Measurements from ENCODE around the gene DCC. TPM values are rescaled to one million over a fixed set of nuclear protein-coding genes. Genes with fewer than 3 reads are reported as not detected.

The DCC gene
- total RNA-seq, 1 experiment from 2014 or later: 0.72 TPM

DNA sequence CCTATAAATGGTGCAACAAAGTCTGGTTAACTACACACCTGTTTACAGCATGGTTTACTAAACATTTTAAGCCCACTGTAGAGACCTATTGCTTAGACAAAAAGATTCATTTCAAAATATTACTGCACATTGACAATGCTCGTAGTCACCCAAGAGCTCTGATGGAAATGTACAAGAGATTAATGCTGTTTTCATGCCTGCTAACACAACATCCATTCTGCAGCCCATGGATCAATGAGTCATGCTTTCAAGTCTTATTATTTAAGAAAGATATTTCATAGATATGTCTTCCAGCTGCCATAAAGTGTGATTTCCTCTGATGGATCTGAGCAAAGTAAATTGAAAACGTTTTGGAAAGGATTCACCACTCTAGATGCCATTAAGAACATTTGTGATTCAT lies 1103.3 kb downstream of the DCC start (continued):
- TF ChIP-seq, protein P1, sequence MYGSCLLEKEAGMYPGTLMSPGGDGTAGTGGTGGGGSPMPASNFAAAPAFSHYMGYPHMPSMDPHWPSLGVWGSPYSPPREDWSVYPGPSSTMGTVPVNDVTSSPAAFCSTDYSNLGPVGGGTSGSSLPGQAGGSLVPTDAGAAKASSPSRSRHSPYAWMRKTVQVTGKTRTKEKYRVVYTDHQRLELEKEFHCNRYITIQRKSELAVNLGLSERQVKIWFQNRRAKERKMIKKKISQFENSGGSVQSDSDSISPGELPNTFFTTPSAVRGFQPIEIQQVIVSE (CRISPR knock-in tag; IDR thresholded peaks at IDR 0.05; ENCODE audit: borderline replicate concordance): no peak

DNA sequence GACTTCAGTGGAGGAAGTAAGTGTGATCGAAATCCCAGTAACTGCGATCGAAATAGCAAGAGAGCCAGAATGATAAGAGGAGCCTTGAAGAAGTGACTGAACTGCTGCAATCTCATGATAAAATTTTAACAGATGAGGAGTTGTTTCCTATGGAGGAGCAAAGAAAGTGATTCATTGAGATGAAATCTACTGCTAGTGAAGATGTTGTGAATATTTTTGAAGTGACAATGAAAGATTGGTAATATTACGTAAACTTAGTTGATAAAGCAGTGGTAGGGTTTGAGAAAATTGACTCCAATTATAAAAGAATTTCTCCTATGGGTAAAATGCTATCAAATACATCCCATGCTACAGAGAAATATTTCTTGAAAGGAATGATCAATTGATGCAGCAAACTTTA lies 1103.8 kb downstream of the DCC start:
- ChIA-PET CTCF (no interaction called here), POLR2A (no interaction called here)
- Mint-ChIP-seq H3K27ac (no peak overlapping the region), H3K36me3 (no peaks in the 10 kb centered on the region), H3K27me3 (ENCODE audit: low read depth) (no peaks in the 10 kb centered on the region), H3K9me3 (peaks cover 10% of the 10 kb centered on the region; the same call in 1 of the 2 replicates), H3K4me3 (no peak overlapping the region), H3K4me1 (no peaks in the 10 kb centered on the region)
- TF ChIP-seq SMAD4 (CRISPR knock-in tag; IDR thresholded peaks at IDR 0.05) (no peak), NR3C1 (CRISPR knock-in tag; conservative IDR thresholded peaks at IDR 0.05; ENCODE audit: low read depth) (no peak), OVOL2 (CRISPR knock-in tag; IDR thresholded peaks at IDR 0.05; ENCODE audit: borderline replicate concordance) (no peak), ZNF138 (CRISPR knock-in tag; conservative IDR thresholded peaks at IDR 0.05) (no peak), KAT7 (CRISPR knock-in tag; IDR thresholded peaks at IDR 0.05; ENCODE audit: borderline replicate concordance) (no peak), CREM (CRISPR knock-in tag; IDR thresholded peaks at IDR 0.05) (no peak)
- TF ChIP-seq, protein P2, sequence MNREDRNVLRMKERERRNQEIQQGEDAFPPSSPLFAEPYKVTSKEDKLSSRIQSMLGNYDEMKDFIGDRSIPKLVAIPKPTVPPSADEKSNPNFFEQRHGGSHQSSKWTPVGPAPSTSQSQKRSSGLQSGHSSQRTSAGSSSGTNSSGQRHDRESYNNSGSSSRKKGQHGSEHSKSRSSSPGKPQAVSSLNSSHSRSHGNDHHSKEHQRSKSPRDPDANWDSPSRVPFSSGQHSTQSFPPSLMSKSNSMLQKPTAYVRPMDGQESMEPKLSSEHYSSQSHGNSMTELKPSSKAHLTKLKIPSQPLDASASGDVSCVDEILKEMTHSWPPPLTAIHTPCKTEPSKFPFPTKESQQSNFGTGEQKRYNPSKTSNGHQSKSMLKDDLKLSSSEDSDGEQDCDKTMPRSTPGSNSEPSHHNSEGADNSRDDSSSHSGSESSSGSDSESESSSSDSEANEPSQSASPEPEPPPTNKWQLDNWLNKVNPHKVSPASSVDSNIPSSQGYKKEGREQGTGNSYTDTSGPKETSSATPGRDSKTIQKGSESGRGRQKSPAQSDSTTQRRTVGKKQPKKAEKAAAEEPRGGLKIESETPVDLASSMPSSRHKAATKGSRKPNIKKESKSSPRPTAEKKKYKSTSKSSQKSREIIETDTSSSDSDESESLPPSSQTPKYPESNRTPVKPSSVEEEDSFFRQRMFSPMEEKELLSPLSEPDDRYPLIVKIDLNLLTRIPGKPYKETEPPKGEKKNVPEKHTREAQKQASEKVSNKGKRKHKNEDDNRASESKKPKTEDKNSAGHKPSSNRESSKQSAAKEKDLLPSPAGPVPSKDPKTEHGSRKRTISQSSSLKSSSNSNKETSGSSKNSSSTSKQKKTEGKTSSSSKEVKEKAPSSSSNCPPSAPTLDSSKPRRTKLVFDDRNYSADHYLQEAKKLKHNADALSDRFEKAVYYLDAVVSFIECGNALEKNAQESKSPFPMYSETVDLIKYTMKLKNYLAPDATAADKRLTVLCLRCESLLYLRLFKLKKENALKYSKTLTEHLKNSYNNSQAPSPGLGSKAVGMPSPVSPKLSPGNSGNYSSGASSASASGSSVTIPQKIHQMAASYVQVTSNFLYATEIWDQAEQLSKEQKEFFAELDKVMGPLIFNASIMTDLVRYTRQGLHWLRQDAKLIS (CRISPR knock-in tag; IDR thresholded peaks at IDR 0.05; ENCODE audit: borderline replicate concordance): no peak
- ATAC-seq (no peak), DNase-seq (ENCODE audit: low spot score) (no peak)

DNA sequence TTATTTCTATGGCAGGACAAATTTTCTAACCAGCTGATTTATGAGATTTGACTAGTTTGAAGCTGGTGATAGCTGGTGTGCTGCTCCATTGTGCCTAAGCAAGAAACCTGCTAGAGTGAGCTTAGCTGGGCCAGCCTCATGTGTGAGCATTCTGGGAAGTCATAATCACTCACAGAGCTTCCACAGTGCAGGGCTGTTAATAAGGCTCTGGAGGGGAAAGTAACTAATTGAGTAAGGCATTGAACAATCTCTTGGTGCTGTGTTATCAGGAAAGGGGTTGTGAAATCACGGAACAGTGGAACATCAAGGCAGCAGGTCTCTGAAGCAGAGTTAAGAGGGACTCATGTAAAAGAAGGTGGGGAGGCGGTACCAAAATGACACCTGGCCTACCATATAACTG lies 1111.9 kb downstream of the DCC start:
- no peak for DNase-seq (ENCODE audit: low spot score)
- H3K9me3 Mint-ChIP-seq: no peaks in the 10 kb centered on the region
- H3K36me3 Mint-ChIP-seq: no peaks in the 10 kb centered on the region
- TF ChIP-seq TCF7 (CRISPR knock-in tag; IDR thresholded peaks at IDR 0.05; ENCODE audit: low read depth) (no peak), FOXP1 (CRISPR knock-in tag; IDR thresholded peaks at IDR 0.05; ENCODE audit: borderline replicate concordance) (no peak), ZNF671 (CRISPR knock-in tag; IDR thresholded peaks at IDR 0.05) (no peak), TEAD4 (CRISPR knock-in tag; IDR thresholded peaks at IDR 0.05) (no peak), NR1H2 (CRISPR knock-in tag; IDR thresholded peaks at IDR 0.05) (no peak), NR2C2 (CRISPR knock-in tag; IDR thresholded peaks at IDR 0.05) (no peak), GTF2I (CRISPR knock-in tag; conservative IDR thresholded peaks at IDR 0.05) (no peak)
- TF ChIP-seq, protein P3, sequence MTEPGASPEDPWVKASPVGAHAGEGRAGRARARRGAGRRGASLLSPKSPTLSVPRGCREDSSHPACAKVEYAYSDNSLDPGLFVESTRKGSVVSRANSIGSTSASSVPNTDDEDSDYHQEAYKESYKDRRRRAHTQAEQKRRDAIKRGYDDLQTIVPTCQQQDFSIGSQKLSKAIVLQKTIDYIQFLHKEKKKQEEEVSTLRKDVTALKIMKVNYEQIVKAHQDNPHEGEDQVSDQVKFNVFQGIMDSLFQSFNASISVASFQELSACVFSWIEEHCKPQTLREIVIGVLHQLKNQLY (CRISPR knock-in tag; IDR thresholded peaks at IDR 0.05): no peak
- TF ChIP-seq, protein P4, sequence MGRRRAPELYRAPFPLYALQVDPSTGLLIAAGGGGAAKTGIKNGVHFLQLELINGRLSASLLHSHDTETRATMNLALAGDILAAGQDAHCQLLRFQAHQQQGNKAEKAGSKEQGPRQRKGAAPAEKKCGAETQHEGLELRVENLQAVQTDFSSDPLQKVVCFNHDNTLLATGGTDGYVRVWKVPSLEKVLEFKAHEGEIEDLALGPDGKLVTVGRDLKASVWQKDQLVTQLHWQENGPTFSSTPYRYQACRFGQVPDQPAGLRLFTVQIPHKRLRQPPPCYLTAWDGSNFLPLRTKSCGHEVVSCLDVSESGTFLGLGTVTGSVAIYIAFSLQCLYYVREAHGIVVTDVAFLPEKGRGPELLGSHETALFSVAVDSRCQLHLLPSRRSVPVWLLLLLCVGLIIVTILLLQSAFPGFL (CRISPR knock-in tag; IDR thresholded peaks at IDR 0.05; ENCODE audit: borderline replicate concordance): no peak
- TF ChIP-seq, protein P5, sequence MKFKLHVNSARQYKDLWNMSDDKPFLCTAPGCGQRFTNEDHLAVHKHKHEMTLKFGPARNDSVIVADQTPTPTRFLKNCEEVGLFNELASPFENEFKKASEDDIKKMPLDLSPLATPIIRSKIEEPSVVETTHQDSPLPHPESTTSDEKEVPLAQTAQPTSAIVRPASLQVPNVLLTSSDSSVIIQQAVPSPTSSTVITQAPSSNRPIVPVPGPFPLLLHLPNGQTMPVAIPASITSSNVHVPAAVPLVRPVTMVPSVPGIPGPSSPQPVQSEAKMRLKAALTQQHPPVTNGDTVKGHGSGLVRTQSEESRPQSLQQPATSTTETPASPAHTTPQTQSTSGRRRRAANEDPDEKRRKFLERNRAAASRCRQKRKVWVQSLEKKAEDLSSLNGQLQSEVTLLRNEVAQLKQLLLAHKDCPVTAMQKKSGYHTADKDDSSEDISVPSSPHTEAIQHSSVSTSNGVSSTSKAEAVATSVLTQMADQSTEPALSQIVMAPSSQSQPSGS (CRISPR knock-in tag; IDR thresholded peaks at IDR 0.05; ENCODE audit: borderline replicate concordance, low read depth): no peak
- ATAC-seq: no peak
- no peaks in the 10 kb centered on the region for H3K27me3 Mint-ChIP-seq (ENCODE audit: low read depth)
- peaks cover 13% of the 10 kb centered on the region for H3K4me1 Mint-ChIP-seq
- CTCF ChIA-PET: no interaction called here
- no peak overlapping the region for H3K27ac Mint-ChIP-seq
- POLR2A ChIA-PET: no interaction called here
- H3K4me3 Mint-ChIP-seq: no peak overlapping the region
